GM12874 (cell line): ENCODE results near the gene SLC5A6.

Experiments used
- TF ChIP-seq, protein P1 (sequence below): IDR thresholded peaks from 2 replicates; pipeline ENCODE4 v1.5.1; 2011; ENCODE audit warnings: low read depth, mild to moderate bottlenecking, control low read depth, low read length, moderate library complexity; ENCODE audit not compliant: insufficient read depth

The SLC5A6 gene

DNA sequence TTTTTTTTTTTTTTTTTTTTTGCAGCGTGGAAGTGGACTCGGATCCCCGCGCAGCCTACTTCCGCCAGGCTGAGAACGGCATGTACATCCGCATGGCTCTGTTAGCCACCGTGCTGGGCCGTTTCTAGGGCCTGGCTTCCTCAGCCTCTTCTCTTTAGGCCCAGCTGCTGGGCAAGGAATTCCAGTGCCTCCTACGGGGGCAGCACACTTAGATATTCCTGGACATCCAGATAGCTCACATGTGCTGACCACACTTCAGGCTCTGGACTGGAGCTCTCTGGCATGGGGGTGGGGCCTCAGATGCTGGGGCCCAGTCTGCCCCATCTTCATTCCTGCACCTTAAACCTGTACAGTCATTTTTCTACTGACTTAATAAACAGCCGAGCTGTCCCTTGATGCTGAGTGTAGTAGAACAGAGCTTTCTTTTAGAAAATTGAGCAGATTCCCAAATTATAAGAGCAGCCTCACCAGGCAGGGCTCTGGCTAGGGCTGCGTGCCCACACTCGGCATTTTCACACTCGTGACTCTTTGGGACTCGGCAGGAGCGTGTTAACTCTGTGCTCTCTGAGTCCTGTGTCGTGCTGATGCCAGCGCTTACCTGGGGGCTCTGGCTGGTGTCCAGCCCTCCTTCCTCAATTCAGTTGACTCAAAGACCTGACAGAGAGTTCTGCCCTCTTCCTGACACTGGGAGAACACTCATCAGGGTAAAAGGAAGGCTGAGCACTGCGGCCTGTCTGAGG lies 31.5 kb upstream of the SLC5A6 start:
- TF ChIP-seq, protein P1, sequence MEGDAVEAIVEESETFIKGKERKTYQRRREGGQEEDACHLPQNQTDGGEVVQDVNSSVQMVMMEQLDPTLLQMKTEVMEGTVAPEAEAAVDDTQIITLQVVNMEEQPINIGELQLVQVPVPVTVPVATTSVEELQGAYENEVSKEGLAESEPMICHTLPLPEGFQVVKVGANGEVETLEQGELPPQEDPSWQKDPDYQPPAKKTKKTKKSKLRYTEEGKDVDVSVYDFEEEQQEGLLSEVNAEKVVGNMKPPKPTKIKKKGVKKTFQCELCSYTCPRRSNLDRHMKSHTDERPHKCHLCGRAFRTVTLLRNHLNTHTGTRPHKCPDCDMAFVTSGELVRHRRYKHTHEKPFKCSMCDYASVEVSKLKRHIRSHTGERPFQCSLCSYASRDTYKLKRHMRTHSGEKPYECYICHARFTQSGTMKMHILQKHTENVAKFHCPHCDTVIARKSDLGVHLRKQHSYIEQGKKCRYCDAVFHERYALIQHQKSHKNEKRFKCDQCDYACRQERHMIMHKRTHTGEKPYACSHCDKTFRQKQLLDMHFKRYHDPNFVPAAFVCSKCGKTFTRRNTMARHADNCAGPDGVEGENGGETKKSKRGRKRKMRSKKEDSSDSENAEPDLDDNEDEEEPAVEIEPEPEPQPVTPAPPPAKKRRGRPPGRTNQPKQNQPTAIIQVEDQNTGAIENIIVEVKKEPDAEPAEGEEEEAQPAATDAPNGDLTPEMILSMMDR = no peak

GRCh38 chr2:27242614-27242951 lies 30.5 kb upstream of the SLC5A6 start:
- TF ChIP-seq, protein P1 = no peak

DNA sequence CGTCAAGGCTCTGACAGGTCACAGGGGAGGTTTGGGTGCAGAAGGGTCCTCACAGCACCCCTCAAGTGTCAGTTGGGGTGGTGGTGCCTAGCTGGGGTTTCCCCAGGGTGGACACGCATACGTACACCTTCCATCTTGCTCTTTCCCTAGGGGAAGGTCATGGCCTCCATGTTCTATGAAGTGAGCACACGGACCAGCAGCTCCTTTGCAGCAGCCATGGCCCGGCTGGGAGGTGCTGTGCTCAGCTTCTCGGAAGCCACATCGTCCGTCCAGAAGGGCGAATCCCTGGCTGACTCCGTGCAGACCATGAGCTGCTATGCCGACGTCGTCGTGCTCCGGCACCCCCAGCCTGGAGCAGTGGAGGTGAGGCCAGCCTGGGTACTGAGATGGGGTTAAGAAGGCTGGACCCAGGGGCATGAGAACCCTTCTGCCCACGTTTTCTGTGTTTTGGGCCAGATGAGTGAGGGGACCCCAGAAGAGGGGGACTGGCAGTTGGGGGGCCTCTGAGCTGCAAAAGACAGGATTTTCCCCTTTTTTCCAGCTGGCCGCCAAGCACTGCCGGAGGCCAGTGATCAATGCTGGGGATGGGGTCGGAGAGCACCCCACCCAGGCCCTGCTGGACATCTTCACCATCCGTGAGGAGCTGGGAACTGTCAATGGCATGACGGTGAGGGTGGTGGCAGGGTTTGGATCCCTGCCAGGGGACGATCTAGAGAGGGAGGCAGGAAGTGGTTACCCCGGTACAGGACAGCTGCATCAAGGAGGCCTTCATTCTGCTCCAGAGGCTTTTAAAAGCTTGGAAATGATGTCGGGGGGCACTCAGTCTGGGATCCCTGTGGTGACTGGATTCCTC lies 29.9 kb upstream of the SLC5A6 start:
- TF ChIP-seq, protein P1 = no peak

DNA sequence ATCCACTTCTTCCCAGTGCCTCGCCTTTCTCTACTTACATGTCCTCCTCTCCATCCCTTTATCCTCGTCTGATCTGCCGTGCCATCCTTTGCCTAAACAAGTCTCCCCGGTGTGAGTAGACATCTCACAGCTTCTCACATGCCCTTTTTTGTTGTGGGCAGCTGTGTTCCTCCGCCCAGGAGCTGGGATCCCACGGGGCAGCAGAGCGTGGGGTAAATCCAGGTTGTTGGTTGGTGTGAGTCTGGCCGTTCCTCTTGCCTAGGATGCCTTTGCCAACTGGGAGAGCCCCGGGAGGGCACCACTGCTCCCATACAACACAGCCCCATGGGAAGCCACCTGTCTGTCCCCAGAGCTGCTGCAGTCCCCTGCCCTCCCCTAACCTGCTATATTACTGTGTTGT lies 28.3 kb upstream of the SLC5A6 start:
- TF ChIP-seq, protein P1 = no peak

DNA sequence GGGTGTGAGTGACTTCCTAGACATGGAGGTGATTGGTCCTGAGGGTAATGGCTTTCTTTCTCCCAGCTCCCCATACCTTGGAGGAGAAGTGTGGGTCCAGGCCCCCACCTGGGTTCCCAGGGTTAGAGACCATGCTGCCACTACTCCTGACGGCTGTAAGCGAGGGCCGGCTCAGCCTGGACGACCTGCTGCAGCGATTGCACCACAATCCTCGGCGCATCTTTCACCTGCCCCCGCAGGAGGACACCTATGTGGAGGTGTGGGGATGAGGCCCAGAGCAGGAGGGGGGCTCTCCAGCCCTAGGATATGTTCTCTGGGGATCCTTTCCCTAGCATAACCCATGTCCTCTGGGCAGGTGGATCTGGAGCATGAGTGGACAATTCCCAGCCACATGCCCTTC lies 26.9 kb upstream of the SLC5A6 start:
- TF ChIP-seq, protein P1 = no peak

DNA sequence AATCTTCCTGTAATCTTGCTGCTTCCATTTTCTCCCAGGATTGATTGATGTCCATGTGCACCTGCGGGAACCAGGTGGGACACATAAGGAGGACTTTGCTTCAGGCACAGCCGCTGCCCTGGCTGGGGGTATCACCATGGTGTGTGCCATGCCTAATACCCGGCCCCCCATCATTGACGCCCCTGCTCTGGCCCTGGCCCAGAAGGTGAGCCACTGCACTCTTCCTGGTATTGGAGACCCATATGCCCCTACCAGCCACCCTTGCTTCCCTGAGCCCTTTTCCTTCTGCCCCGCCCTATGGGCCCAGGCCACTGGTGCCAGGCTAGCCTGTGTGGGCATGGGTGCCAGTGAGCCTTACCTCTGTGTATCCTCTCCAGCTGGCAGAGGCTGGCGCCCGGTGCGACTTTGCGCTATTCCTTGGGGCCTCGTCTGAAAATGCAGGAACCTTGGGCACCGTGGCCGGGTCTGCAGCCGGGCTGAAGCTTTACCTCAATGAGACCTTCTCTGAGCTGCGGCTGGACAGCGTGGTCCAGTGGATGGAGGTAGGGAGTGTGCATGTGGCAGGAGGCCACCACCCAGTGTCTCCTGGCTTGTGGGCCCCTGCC lies 25.4 kb upstream of the SLC5A6 start:
- TF ChIP-seq, protein P1 = no peak

DNA sequence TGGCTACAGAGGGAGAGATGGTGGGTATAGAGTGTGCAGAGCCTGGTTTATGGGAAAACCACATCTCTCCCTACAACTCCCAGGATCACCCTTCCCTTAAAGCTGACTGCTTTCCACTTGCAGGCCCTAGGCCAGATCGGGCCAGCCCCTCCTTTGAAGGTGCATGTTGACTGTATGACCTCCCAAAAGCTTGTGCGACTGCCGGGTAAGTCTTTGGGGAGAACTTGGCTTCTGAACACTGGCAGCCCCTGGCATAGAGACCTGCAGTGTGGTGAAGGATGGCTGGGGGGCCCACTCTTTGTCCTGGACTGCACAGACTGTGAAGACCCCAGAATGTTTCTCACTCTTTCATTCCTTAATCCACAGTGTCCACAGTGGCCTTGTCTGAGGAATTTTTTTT lies 24.6 kb upstream of the SLC5A6 start:
- TF ChIP-seq, protein P1 = no peak
